Breast epithelium (tissue), 4 donors: Measurements from ENCODE around the gene CACNG8. TPM values are rescaled to one million over a fixed set of nuclear protein-coding genes. Genes with fewer than 3 reads are reported as not detected.
A peak's percentile ranks its signal among the peaks of the same experiment; 100 is the strongest.

Source experiments
- DNase-seq, 2 donors: peaks; one replicate each; pipeline ENCODE4 v3.0.0-alpha.2; 2019; ENCODE audit warnings: low spot score in 2 of 2
- H3K27ac ChIP-seq, 2 donors: fragments of 200-600 bp; sonication (generic) in 1 of 2; one replicate each; pipeline ENCODE4 v1.5.1; 2016 to 2019; ENCODE audit warnings: mild to moderate bottlenecking in 1 of 2
- H3K27me3 ChIP-seq, 2 donors: fragments of 200-600 bp; sonication (generic) in 1 of 2; one replicate each; pipeline versions ENCODE4 v1.5.1 to v1.6.0; 2017 to 2019; ENCODE audit warnings: control low read depth in 1 of 2, mild to moderate bottlenecking in 1 of 2
- H3K36me3 ChIP-seq: fragments of 200-600 bp; one replicate; pipeline ENCODE4 v1.5.1; 2019
- H3K4me1 ChIP-seq, 2 donors: fragments of 200-600 bp; sonication (generic); one replicate each; pipeline ENCODE4 v1.5.1; 2016 to 2019; ENCODE audit warnings: control low read depth in 1 of 2
- H3K4me3 ChIP-seq, 3 donors: fragments of 200-600 bp; sonication (generic); 1 replicate in 2 of 3; 2 replicates in 1 of 3; pipeline ENCODE4 v1.5.1; 2016 to 2019; ENCODE audit warnings: mild to moderate bottlenecking in 3 of 3, moderate library complexity in 2 of 3
- H3K9me3 ChIP-seq, 2 donors: fragments of 200-600 bp; sonication (generic) in 1 of 2; one replicate each; pipeline ENCODE4 v1.5.1; 2016 to 2019; ENCODE audit warnings: control low read depth in 1 of 2
- CTCF ChIP-seq, 3 donors: fragments of 450-650 bp; IDR thresholded peaks; one replicate each; pipeline ENCODE4 v1.5.1; 2016 to 2017; ENCODE audit warnings: antibody characterized with exemption in 3 of 3, mild to moderate bottlenecking in 3 of 3, moderate library complexity in 3 of 3
- POLR2A ChIP-seq: fragments of 450-650 bp; IDR thresholded peaks from one replicate; pipeline ENCODE4 v1.6.1; 2016; ENCODE audit warnings: antibody characterized with exemption, mild to moderate bottlenecking, moderate library complexity
- POLR2AphosphoS5 ChIP-seq, 3 donors: sonication (generic); formaldehyde crosslinking; IDR thresholded peaks; one replicate each; pipeline ENCODE4 v1.6.1; 2017; ENCODE audit warnings: antibody characterized with exemption in 3 of 3
- intact Hi-C: fragments of 100-400 bp; cut with DNase I; formaldehyde crosslinking; loops from one replicate; pipeline ENCODE4 v1.15.1; 2023; ENCODE audit warnings: low total_unique reads
- total RNA-seq, 3 donors: library from RNA; depleted of rRNA; stranded (reverse); fragments of >200 nt; gene quantifications; one replicate each; pipeline ENCODE4 v1.1.0, GENCODE V29; 2016

CACNG8 gene
- total RNA-seq, 3 donors from 2014 or later = under 0.01 TPM; not detected in 2

- H3K36me3 ChIP-seq = no peaks in the 10 kb centered on the region
- H3K27ac ChIP-seq = no peak overlapping the region
- H3K4me3 ChIP-seq = peak overlapping the region in 2 of 3 donors; percentile 24 to 62
- intact Hi-C loops = loop anchor here (10.0 kb wide), 1 partner anchor 1493 kb away; the partner anchor contains the start of gene ZNF628
- TF ChIP-seq POLR2AphosphoS5 (IDR thresholded peaks at IDR 0.05) (no peak), CTCF (IDR thresholded peaks at IDR 0.05) (no peak), POLR2A (no peak)
- peaks cover 0 to 4% of the 10 kb centered on the region in 2 donors for H3K9me3 ChIP-seq
- no peaks in the 10 kb centered on the region for H3K4me1 ChIP-seq
- peaks cover 10 to 75% of the 10 kb centered on the region in 2 donors for H3K27me3 ChIP-seq
- no peak for DNase-seq
These were observed 18.7 kb downstream of the CACNG8 start for GRCh38 chr19:53981376-53981951.

GRCh38 chr19:53982001-53982451 is 19.3 kb downstream of the CACNG8 start:
- H3K27ac ChIP-seq = no peak overlapping the region
- peak overlapping the region; percentile 24 to 62 (median 38) for H3K4me3 ChIP-seq

GRCh38 chr19:53982611-53983010 is 19.9 kb downstream of the CACNG8 start:
- no peak for TF ChIP-seq POLR2AphosphoS5 (IDR thresholded peaks at IDR 0.05)
- no peak for TF ChIP-seq CTCF (IDR thresholded peaks at IDR 0.05)
- no peak for TF ChIP-seq POLR2A
- Histone ChIP-seq H3K4me3 (peak overlapping the region in 2 of 3 donors; percentile 34 to 62), H3K27ac (no peak overlapping the region), H3K27me3 (peaks cover 10 to 63% of the 10 kb centered on the region in 2 donors), H3K4me1 (no peaks in the 10 kb centered on the region), H3K36me3 (no peaks in the 10 kb centered on the region), H3K9me3 (peaks cover 0 to 4% of the 10 kb centered on the region in 2 donors)
- peak in 1 of 2 donors; percentile 20 for DNase-seq
- intact Hi-C loops = loop anchor here (10.0 kb wide), 1 partner anchor 1492 kb away; the partner anchor contains the start of gene ZNF628

More at GRCh38 chr19:53982001-53982451, 19.3 kb downstream of the CACNG8 start:
- DNase-seq = no peak
- Histone ChIP-seq H3K36me3 (no peaks in the 10 kb centered on the region), H3K9me3 (peaks cover 0 to 4% of the 10 kb centered on the region in 2 donors), H3K4me1 (no peaks in the 10 kb centered on the region), H3K27me3 (peaks cover 10 to 69% of the 10 kb centered on the region in 2 donors)
- intact Hi-C loops = loop anchor here (10.0 kb wide), 1 partner anchor 1493 kb away; the partner anchor contains the start of gene ZNF628
- TF ChIP-seq POLR2AphosphoS5 (IDR thresholded peaks at IDR 0.05) (no peak), CTCF (IDR thresholded peaks at IDR 0.05) (no peak), POLR2A (no peak)

- Histone ChIP-seq H3K4me1 (no peaks in the 10 kb centered on the region), H3K27ac (no peak overlapping the region), H3K36me3 (no peaks in the 10 kb centered on the region), H3K4me3 (no peak overlapping the region), H3K9me3 (peaks cover 0 to 4% of the 10 kb centered on the region in 2 donors), H3K27me3 (peaks cover 10 to 52% of the 10 kb centered on the region in 2 donors)
- no peak for DNase-seq
- intact Hi-C loops = loop anchor here (10.0 kb wide), 1 partner anchor 1491 kb away; the partner anchor contains the start of gene ZNF628
- TF ChIP-seq POLR2A (no peak), CTCF (IDR thresholded peaks at IDR 0.05) (no peak), POLR2AphosphoS5 (IDR thresholded peaks at IDR 0.05) (no peak)
These were observed 20.9 kb downstream of the CACNG8 start for GRCh38 chr19:53983457-53984289.
